ENCODE results near the gene INTS6L. TPM values are rescaled to one million over a fixed set of nuclear protein-coding genes. Genes with fewer than 3 reads are reported as not detected.

The INTS6L gene
- polyA plus RNA-seq, 1 experiment, result 2.7 TPM

DNA sequence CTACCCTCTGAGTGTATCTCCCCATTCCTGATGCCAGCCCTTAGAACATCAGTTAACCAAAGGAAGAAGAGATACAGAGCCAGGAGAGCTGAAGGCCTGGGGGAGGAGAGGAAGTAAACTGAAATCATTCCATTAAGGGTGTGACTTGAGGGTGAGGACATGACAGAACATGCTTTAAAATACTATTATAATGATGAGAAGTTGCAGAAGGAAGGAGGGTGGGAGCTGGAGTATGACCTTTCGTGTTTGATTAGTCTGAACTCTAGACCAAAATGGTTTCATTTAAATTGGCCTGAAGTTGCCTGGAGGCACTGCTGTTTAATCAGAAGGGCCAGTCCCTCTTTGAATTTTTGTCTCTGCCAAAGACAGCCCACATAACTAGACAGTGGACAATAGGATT, 11.4 kb downstream of the INTS6L start:
- TF ChIP-seq, protein P1, sequence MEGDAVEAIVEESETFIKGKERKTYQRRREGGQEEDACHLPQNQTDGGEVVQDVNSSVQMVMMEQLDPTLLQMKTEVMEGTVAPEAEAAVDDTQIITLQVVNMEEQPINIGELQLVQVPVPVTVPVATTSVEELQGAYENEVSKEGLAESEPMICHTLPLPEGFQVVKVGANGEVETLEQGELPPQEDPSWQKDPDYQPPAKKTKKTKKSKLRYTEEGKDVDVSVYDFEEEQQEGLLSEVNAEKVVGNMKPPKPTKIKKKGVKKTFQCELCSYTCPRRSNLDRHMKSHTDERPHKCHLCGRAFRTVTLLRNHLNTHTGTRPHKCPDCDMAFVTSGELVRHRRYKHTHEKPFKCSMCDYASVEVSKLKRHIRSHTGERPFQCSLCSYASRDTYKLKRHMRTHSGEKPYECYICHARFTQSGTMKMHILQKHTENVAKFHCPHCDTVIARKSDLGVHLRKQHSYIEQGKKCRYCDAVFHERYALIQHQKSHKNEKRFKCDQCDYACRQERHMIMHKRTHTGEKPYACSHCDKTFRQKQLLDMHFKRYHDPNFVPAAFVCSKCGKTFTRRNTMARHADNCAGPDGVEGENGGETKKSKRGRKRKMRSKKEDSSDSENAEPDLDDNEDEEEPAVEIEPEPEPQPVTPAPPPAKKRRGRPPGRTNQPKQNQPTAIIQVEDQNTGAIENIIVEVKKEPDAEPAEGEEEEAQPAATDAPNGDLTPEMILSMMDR (IDR thresholded peaks at IDR 0.05; ENCODE audit: insufficient read depth, low read depth, low read length), result no peak
- no peak for DNase-seq (ENCODE audit: low read depth)
- CTCF ChIA-PET, result no interaction called here
- Histone ChIP-seq H3K27me3 (ENCODE audit: control insufficient read depth, insufficient read depth, low read length) (no peaks in the 10 kb centered on the region), H3K4me3 (ENCODE audit: low read depth, low read length) (no peak overlapping the region), H3K36me3 (ENCODE audit: control insufficient read depth, insufficient read depth, low read length) (no peaks in the 10 kb centered on the region)
- POLR2A ChIA-PET, result no interaction called here

DNA sequence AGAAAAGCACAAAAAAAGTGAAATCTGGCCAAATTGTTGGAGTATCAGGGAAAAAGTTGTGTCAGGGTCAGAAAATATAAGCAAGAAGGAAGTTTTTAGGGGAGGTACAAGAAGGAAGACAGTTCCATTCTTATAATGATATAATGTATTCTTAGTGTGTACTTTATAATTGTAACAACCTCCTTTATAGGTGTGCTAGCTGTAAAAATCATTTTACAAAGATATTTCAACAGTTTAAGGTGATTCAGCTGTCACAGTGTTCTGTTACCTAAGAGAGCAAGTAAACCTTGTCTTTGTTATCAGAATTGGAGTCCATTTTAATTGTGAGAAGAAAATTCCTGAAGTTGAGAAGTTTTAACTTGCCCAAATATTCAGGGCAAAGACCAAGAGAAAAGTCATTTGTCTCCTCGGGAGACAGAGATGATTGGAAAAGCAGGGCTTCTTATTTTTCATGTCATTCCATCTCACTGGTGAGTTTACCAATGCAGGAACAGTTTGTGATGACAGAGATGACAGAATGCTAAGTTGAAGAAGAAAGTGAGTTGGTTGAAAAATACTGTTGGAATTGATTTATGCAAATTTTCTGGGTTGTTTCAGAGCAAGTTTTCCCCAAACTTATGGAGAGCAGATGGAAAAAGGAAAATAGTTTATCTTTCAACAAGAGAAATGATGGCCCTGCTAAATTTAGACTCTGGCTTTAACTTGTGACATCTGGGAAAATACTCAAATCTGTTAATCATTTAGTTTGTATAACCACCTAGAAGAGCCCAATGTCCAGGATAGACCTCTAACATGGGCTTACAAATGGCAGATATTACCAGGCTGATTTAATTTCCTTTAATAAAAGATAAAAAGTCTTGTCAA, 14.8 kb downstream of the INTS6L start:
- no peak overlapping the region for H3K4me3 ChIP-seq (ENCODE audit: low read depth, low read length)
- POLR2A ChIA-PET, result no interaction called here
- DNase-seq (ENCODE audit: low read depth), result no peak
- CTCF ChIA-PET, result no interaction called here
- TF ChIP-seq, protein P1 (IDR thresholded peaks at IDR 0.05; ENCODE audit: insufficient read depth, low read depth, low read length), result no peak
- no peaks in the 10 kb centered on the region for H3K36me3 ChIP-seq (ENCODE audit: control insufficient read depth, insufficient read depth, low read length)
- no peaks in the 10 kb centered on the region for H3K27me3 ChIP-seq (ENCODE audit: control insufficient read depth, insufficient read depth, low read length)

DNA sequence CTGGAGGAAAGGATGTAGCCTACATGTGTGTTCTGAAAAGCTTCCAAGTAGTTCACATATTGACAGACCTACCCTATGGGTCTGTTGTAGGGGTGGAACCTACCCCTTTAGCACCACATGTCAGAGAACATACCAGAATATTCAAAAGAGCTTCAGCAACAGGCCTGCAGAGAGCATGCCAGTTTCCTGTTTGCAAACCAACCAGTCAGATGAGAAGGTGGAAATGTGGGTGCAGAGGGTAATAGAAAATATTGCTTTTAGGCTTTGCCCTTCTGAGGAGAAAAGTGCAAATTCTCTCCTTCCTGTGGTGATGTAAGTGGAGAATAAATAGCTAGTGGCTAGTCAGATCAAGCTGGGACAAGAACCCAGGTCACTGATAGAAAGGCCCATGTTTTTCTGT, 16.4 kb downstream of the INTS6L start:
- TF ChIP-seq, protein P1 (IDR thresholded peaks at IDR 0.05; ENCODE audit: insufficient read depth, low read depth, low read length), result no peak
- ChIA-PET POLR2A (no interaction called here), CTCF (no interaction called here)
- DNase-seq (ENCODE audit: low read depth), result no peak
- Histone ChIP-seq H3K36me3 (ENCODE audit: control insufficient read depth, insufficient read depth, low read length) (no peaks in the 10 kb centered on the region), H3K4me3 (ENCODE audit: low read depth, low read length) (no peak overlapping the region), H3K27me3 (ENCODE audit: control insufficient read depth, insufficient read depth, low read length) (no peaks in the 10 kb centered on the region)

DNA sequence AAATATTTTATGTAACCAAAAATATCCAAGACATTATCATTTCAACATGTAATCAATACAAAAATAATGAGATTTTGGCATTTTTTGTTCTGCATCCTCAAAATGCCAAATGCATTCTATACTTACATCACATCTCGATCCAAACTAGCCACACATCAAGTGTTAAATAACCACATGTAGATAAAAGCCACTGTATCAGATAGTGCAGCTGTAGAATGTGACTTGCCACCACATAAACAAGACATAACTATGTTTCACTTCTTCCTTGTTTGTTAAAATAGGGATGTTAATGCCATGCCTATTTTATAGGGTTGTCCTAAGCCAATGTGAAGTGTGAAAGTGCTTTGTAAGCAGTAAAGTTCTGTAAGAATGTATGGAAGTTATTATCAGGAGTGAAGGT, 20.9 kb downstream of the INTS6L start:
- H3K4me3 ChIP-seq (ENCODE audit: low read depth, low read length), result no peak overlapping the region
- no peak for DNase-seq (ENCODE audit: low read depth)
- ChIA-PET CTCF (no interaction called here), POLR2A (no interaction called here)
- TF ChIP-seq, protein P1 (IDR thresholded peaks at IDR 0.05; ENCODE audit: insufficient read depth, low read depth, low read length), result no peak
- no peaks in the 10 kb centered on the region for H3K36me3 ChIP-seq (ENCODE audit: control insufficient read depth, insufficient read depth, low read length)
- no peaks in the 10 kb centered on the region for H3K27me3 ChIP-seq (ENCODE audit: control insufficient read depth, insufficient read depth, low read length)

DNA sequence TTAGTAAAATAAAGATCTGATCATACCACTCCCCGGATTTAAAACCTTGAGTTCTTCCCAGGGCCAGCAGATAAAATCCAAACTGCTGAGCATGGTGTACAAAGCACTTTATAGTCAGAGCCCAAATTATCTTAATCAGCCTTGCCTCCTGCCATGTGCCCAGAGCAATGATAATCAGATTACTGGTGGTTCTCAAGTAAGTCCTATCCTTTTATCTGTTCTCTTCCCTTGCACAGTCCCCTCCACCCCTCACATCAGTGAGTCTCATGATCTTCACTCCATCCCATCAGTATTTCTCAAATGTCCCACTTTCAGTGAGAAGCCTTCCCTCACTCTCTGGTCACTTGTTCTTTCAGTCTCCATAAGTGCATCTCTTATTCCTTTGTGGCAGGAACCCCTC, 22.7 kb downstream of the INTS6L start:
- POLR2A ChIA-PET, result no interaction called here
- CTCF ChIA-PET, result no interaction called here

More for the DNA sequence above, 22.7 kb downstream of the INTS6L start:
- Histone ChIP-seq H3K4me3 (ENCODE audit: low read depth, low read length) (no peak overlapping the region), H3K36me3 (ENCODE audit: control insufficient read depth, insufficient read depth, low read length) (no peaks in the 10 kb centered on the region), H3K27me3 (ENCODE audit: control insufficient read depth, insufficient read depth, low read length) (no peaks in the 10 kb centered on the region)
- TF ChIP-seq, protein P1 (IDR thresholded peaks at IDR 0.05; ENCODE audit: insufficient read depth, low read depth, low read length), result no peak
- no peak for DNase-seq (ENCODE audit: low read depth)
